Activated CD8-positive, alpha-beta memory T cell treated with anti-CD3 and anti-CD28 coated beads, Interleukin-2, amount 10 ng/mL, durations not matched to agents 7 days and 5 days (primary cell): ENCODE measurements around the gene CCDC134. TPM values are rescaled to one million over a fixed set of nuclear protein-coding genes. Genes with fewer than 3 reads are reported as not detected.

Experiments
- ATAC-seq: fragments of 150-1000 bp; cut with Tn5 transposase; one replicate; pipeline ENCODE4 v1.10.0; 2021; ENCODE audit warnings: moderate library complexity
- CTCF ChIA-PET: fragments of 350-600 bp; sonication (Branson Sonifier 250); formaldehyde crosslinking; loops from one replicate; lab custom pipeline; 2021; ENCODE audit warnings: antibody characterized with exemption; lab: Charles Lee
- DNase-seq: peaks from one replicate; pipeline ENCODE4 v3.0.0-alpha.2; 2020
- H3K27ac Mint-ChIP-seq: one replicate; pipeline ENCODE4 v1.8.0; 2021; ENCODE audit warnings: mild to moderate bottlenecking, mixed read lengths
- H3K27me3 Mint-ChIP-seq: one replicate; pipeline ENCODE4 v1.8.0; 2021; ENCODE audit warnings: mixed read lengths
- H3K36me3 Mint-ChIP-seq: one replicate; pipeline ENCODE4 v1.8.0; 2021; ENCODE audit warnings: mild to moderate bottlenecking, mixed read lengths
- H3K4me1 Mint-ChIP-seq: one replicate; pipeline ENCODE4 v1.8.0; 2021; ENCODE audit warnings: mixed read lengths
- H3K4me3 Mint-ChIP-seq: one replicate; pipeline ENCODE4 v1.8.0; 2021; ENCODE audit warnings: mild to moderate bottlenecking, moderate library complexity, mixed read lengths
- H3K9me3 Mint-ChIP-seq: one replicate; pipeline ENCODE4 v1.8.0; 2022; ENCODE audit warnings: low read depth, mixed read lengths
- total RNA-seq, 2 experiments: library from RNA; stranded (reverse); gene quantifications; one replicate each; pipeline ENCODE4 v1.2.3, GENCODE V29; 2021

Gene CCDC134
- total RNA-seq, 2 experiments from 2014 or later = 25.3 to 27.9 TPM

GRCh38 chr22:41801147-41801819 is 804 bp downstream of the CCDC134 start:
- Mint-ChIP-seq H3K27ac (peak overlapping the region; percentile 97), H3K36me3 (peaks cover 13% of the 10 kb centered on the region), H3K27me3 (no peaks in the 10 kb centered on the region), H3K4me3 (peak overlapping the region; percentile 93), H3K4me1 (peaks cover 46% of the 10 kb centered on the region), H3K9me3 (no peaks in the 10 kb centered on the region)
- CTCF ChIA-PET = interaction anchor here (1.4 to 5.2 kb wide), 10 partner anchors 19 to 146 kb away, joined by 7 to 52 read pairs (median 12); partner anchors contain the start of genes CENPM, MEI1 and SREBF2
- DNase-seq (no peak), ATAC-seq (no peak)

DNA sequence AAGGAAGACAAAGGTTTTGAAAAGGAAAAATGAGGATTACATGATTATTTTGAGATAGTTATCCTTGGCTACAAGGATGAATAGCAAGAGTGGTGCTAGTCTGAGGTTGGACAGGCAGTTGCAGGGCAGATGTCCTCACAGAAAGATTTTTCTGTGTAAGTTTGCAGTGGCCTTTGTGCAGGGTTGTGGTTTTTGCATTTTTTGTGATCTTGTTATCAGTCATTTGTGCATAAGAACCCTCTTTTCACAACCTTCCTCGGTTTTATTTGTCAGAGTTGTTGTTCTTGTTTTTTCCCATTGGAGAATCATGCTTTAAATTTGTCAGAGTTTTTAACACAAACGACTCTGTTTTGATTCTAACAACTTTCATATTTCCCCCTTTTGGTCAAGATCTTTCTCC is 1.4 kb downstream of the CCDC134 start:
- DNase-seq = no peak
- H3K36me3 Mint-ChIP-seq = peaks cover 13% of the 10 kb centered on the region
- peak overlapping the region; percentile 93 for H3K4me3 Mint-ChIP-seq
- CTCF ChIA-PET = interaction anchor here (1.8 to 5.2 kb wide), 6 partner anchors 20 to 145 kb away, joined by 7 to 52 read pairs (median 22); partner anchors contain the start of genes CENPM and MEI1
- no peaks in the 10 kb centered on the region for H3K9me3 Mint-ChIP-seq
- peaks cover 46% of the 10 kb centered on the region for H3K4me1 Mint-ChIP-seq
- ATAC-seq = no peak
- H3K27me3 Mint-ChIP-seq = no peaks in the 10 kb centered on the region
- peak overlapping the region; percentile 97 for H3K27ac Mint-ChIP-seq

DNA sequence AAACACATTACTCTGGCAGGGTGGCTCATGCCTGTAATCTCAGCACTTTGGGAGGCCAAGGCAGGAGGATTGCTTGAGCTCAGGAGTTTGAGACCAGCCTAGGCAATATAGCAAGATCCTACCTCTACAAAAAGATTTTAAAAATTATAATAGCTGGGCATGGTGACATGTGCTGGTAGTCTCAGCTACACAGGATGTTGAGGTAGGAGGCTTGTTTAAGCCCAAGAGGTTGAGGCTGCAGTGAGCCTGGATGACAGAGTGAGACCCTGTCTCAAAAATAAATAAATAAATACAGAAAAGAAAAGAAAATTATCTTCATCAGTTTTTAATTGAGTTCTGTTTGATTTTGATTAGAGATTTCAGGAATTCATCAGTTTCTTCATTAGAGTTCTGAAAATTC is 5.2 kb downstream of the CCDC134 start:
- DNase-seq = no peak
- Mint-ChIP-seq H3K36me3 (peaks cover 22% of the 10 kb centered on the region), H3K9me3 (no peaks in the 10 kb centered on the region), H3K27ac (no peak overlapping the region), H3K4me1 (peaks cover 37% of the 10 kb centered on the region), H3K4me3 (no peak overlapping the region), H3K27me3 (no peaks in the 10 kb centered on the region)
- CTCF ChIA-PET = interaction anchor here (0.9 to 2.0 kb wide), 3 partner anchors 108 to 139 kb away, joined by 3 to 9 read pairs (median 3); no protein-coding TSS in a partner anchor
- ATAC-seq = no peak

GRCh38 chr22:41808400-41808799 is 7.9 kb downstream of the CCDC134 start:
- Mint-ChIP-seq H3K36me3 (peaks cover 15% of the 10 kb centered on the region), H3K27ac (no peak overlapping the region), H3K9me3 (no peaks in the 10 kb centered on the region), H3K4me3 (no peak overlapping the region), H3K27me3 (no peaks in the 10 kb centered on the region), H3K4me1 (peaks cover 20% of the 10 kb centered on the region)
- CTCF ChIA-PET = no interaction called here
- DNase-seq (no peak), ATAC-seq (no peak)

GRCh38 chr22:41810022-41810421 is 9.5 kb downstream of the CCDC134 start:
- DNase-seq = no peak
- H3K27me3 Mint-ChIP-seq = no peaks in the 10 kb centered on the region
- peaks cover 24% of the 10 kb centered on the region for H3K36me3 Mint-ChIP-seq
- H3K4me3 Mint-ChIP-seq = no peak overlapping the region
- peaks cover 7% of the 10 kb centered on the region for H3K4me1 Mint-ChIP-seq
- no peaks in the 10 kb centered on the region for H3K9me3 Mint-ChIP-seq
- CTCF ChIA-PET = interaction anchor here (0.8 to 0.9 kb wide), 2 partner anchors 9 to 12 kb away, joined by 5 read pairs; partner anchors contain the start of gene CCDC134
- no peak overlapping the region for H3K27ac Mint-ChIP-seq
- no peak for ATAC-seq

- Mint-ChIP-seq H3K27me3 (no peaks in the 10 kb centered on the region), H3K27ac (no peak overlapping the region), H3K36me3 (peaks cover 31% of the 10 kb centered on the region), H3K4me1 (peaks cover 2% of the 10 kb centered on the region), H3K9me3 (no peaks in the 10 kb centered on the region), H3K4me3 (no peak overlapping the region)
- ATAC-seq = no peak
- DNase-seq = no peak
- CTCF ChIA-PET = no interaction called here
Measured at GRCh38 chr22:41812805-41813545, 12.5 kb downstream of the CCDC134 start.

DNA sequence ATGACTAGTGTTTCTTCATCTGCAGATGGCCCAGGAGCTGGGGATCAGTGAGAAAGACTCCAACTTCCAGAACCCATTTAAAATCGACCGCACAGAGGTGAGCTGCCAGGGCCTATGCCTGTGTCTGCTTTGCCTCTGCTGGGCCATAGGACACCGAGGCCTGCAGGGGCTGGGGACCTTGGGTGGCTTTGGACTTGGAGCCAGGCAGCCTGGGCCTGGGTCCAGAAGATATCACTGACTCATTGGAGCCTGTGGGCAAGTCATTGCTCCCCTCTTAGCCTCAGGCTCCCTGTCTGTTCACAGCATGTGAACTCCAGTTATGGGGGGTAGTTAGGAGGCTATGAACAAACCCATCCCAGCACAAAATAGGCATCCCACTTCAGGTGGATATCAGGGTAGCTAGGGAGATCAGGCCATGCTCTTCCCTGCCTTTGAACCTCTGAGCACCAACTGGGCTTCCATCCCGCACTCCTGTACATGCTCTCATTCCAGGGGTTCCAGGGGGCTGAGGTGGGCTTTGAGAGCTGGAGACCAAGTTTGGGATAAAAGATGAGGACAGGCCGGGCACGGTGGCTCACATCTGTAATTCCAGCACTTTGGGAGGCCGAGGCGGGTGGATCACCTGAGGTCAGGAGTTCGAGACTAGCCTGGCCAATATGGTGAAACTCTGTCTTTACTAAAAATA is 13.4 kb downstream of the CCDC134 start:
- Mint-ChIP-seq H3K27me3 (no peaks in the 10 kb centered on the region), H3K27ac (no peak overlapping the region), H3K4me3 (no peak overlapping the region), H3K9me3 (no peaks in the 10 kb centered on the region), H3K4me1 (peaks cover 2% of the 10 kb centered on the region), H3K36me3 (peaks cover 31% of the 10 kb centered on the region)
- CTCF ChIA-PET = no interaction called here
- DNase-seq = no peak
- no peak for ATAC-seq

- Mint-ChIP-seq H3K27ac (no peak overlapping the region), H3K4me3 (no peak overlapping the region), H3K36me3 (peaks cover 22% of the 10 kb centered on the region), H3K27me3 (no peaks in the 10 kb centered on the region), H3K4me1 (peaks cover 4% of the 10 kb centered on the region), H3K9me3 (no peaks in the 10 kb centered on the region)
- no peak for DNase-seq
- no peak for ATAC-seq
- CTCF ChIA-PET = no interaction called here
Measured at GRCh38 chr22:41815716-41816115, 15.2 kb downstream of the CCDC134 start.

GRCh38 chr22:41816241-41816640 is 15.8 kb downstream of the CCDC134 start:
- CTCF ChIA-PET = no interaction called here
- Mint-ChIP-seq H3K36me3 (peaks cover 22% of the 10 kb centered on the region), H3K4me3 (no peak overlapping the region), H3K27me3 (no peaks in the 10 kb centered on the region), H3K27ac (no peak overlapping the region), H3K9me3 (no peaks in the 10 kb centered on the region), H3K4me1 (peaks cover 7% of the 10 kb centered on the region)
- ATAC-seq = no peak
- no peak for DNase-seq

DNA sequence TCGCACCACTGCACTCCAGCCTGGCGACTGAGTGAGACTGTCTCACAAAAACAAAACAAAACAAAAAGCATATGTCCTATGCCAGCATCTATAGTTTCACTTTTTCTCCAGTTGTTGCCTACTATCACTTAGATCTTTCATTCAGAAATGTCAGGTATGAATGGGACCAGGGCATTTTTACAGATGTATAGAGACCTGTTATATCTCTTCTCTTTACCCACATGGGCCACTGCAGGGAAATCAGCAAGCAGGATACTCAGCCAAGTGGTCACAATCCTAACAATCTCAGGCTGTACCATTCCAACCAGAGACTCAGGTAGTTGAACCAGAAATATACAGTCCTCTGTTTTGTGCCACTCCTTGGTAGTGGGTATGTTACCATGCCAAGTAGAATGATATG is 16.4 kb downstream of the CCDC134 start:
- Mint-ChIP-seq H3K36me3 (peaks cover 19% of the 10 kb centered on the region), H3K27ac (no peak overlapping the region), H3K4me3 (no peak overlapping the region), H3K27me3 (no peaks in the 10 kb centered on the region), H3K9me3 (no peaks in the 10 kb centered on the region), H3K4me1 (peaks cover 13% of the 10 kb centered on the region)
- CTCF ChIA-PET = no interaction called here
- DNase-seq (no peak), ATAC-seq (no peak)

- no peak overlapping the region for H3K4me3 Mint-ChIP-seq
- no peak for DNase-seq
- H3K9me3 Mint-ChIP-seq = no peaks in the 10 kb centered on the region
- H3K27ac Mint-ChIP-seq = no peak overlapping the region
- peaks cover 19% of the 10 kb centered on the region for H3K36me3 Mint-ChIP-seq
- ATAC-seq = no peak
- H3K4me1 Mint-ChIP-seq = peaks cover 24% of the 10 kb centered on the region
- no peaks in the 10 kb centered on the region for H3K27me3 Mint-ChIP-seq
- CTCF ChIA-PET = interaction anchor here (1.0 kb wide), 1 partner anchor 123 kb away, joined by 4 read pairs; no protein-coding TSS in a partner anchor
Measured at GRCh38 chr22:41818011-41818410, 17.5 kb downstream of the CCDC134 start.

DNA sequence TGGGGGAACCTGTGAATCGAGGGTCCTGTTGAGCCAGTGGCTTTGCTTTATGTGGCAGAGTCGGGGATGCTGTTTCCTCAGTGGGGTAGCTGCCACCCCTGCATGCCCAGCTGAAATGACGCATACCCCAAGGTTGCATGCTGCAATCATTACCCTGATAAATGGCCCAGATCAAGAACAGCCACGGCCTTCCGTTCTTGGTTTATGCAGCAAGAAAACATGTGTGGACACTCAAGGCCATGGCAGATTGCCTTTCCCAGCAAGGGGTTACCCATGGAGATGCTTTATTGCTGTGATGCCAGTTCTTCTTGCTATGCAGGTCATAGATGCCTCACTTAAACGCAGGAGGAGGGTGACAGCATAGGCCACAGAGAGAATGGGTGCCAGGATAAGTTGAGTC is 18.1 kb downstream of the CCDC134 start:
- H3K9me3 Mint-ChIP-seq = no peaks in the 10 kb centered on the region
- ATAC-seq = no peak
- H3K36me3 Mint-ChIP-seq = peaks cover 19% of the 10 kb centered on the region
- peaks cover 24% of the 10 kb centered on the region for H3K4me1 Mint-ChIP-seq
- no peak for DNase-seq
- CTCF ChIA-PET = interaction anchor here (0.9 to 1.0 kb wide), 2 partner anchors 121 to 122 kb away, joined by 3 to 4 read pairs; no protein-coding TSS in a partner anchor
- H3K4me3 Mint-ChIP-seq = no peak overlapping the region
- H3K27ac Mint-ChIP-seq = no peak overlapping the region
- H3K27me3 Mint-ChIP-seq = no peaks in the 10 kb centered on the region

DNA sequence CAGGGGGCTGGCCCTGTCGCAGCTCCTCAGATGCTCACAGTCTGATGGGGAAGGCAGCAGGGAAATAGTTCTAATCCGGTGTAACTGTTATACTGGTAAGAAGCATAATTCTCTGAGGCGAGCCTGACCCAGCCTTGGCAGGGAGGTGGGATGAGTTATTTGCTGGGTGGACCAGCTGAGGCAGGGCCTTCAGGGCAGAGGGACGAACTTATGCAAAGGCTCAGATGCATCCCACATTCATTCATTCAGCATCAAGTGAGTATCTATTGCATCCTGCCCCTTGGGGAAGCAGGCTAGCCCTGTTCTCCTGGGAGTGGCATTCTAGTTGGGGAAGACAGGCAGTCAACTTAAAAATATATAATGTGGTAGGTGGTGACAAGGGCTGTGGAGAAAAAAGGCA is 18.8 kb downstream of the CCDC134 start:
- no peaks in the 10 kb centered on the region for H3K9me3 Mint-ChIP-seq
- CTCF ChIA-PET = interaction anchor here (0.9 kb wide), 1 partner anchor 122 kb away, joined by 3 read pairs; no protein-coding TSS in a partner anchor
- no peak for ATAC-seq
- no peak for DNase-seq
- H3K27ac Mint-ChIP-seq = no peak overlapping the region
- H3K4me1 Mint-ChIP-seq = peaks cover 24% of the 10 kb centered on the region
- H3K36me3 Mint-ChIP-seq = peaks cover 21% of the 10 kb centered on the region
- no peak overlapping the region for H3K4me3 Mint-ChIP-seq
- H3K27me3 Mint-ChIP-seq = no peaks in the 10 kb centered on the region
